ENCODE results near the gene KCP.

GRCh38 chr7:128848289-128849155, 62.0 kb downstream of the KCP start:
- TF ChIP-seq POLR2A (IDR thresholded peaks at IDR 0.05; ENCODE audit: low read depth, low read length) (no peak), POLR2AphosphoS5 (IDR thresholded peaks at IDR 0.05; ENCODE audit: low read depth, low read length) (no peak)

All from GM12892 (cell line).